ENCODE results near the gene FUT7.

FUT7 gene

GRCh38 chr9:137037483-137037882, 5.6 kb upstream of the FUT7 start:
- no peak for TF ChIP-seq CTCF (IDR thresholded peaks at IDR 0.05)
- H3K36me3 ChIP-seq: peaks cover 45% of the 10 kb centered on the region
- H3K27ac ChIP-seq: no peak overlapping the region
- H3K9me3 ChIP-seq: no peaks in the 10 kb centered on the region
- peaks cover 34% of the 10 kb centered on the region in 2 experiments for H3K4me1 ChIP-seq (ENCODE audit: control insufficient read depth in 1 of 2, insufficient read depth in 1 of 2, low read depth in 1 of 2, low read length in 1 of 2)
- H3K27me3 ChIP-seq: peaks cover 21% of the 10 kb centered on the region
- no peak overlapping the region for H3K4me3 ChIP-seq (ENCODE audit: low read depth in 1 of 2, low read length in 1 of 2)

- Histone ChIP-seq H3K27ac (no peak overlapping the region), H3K4me1 (ENCODE audit: control insufficient read depth in 1 of 2, insufficient read depth in 1 of 2, low read depth in 1 of 2, low read length in 1 of 2) (peaks cover 38% of the 10 kb centered on the region in 2 experiments), H3K36me3 (peaks cover 45% of the 10 kb centered on the region), H3K4me3 (ENCODE audit: low read depth in 1 of 2, low read length in 1 of 2) (no peak overlapping the region), H3K9me3 (no peaks in the 10 kb centered on the region), H3K27me3 (peaks cover 19% of the 10 kb centered on the region)
- TF ChIP-seq CTCF (IDR thresholded peaks at IDR 0.05): no peak
These were observed 5.1 kb upstream of the FUT7 start for GRCh38 chr9:137037035-137037434.

- H3K4me1 ChIP-seq (ENCODE audit: control insufficient read depth in 1 of 2, insufficient read depth in 1 of 2, low read depth in 1 of 2, low read length in 1 of 2): peaks cover 49% of the 10 kb centered on the region in 2 experiments
- peaks cover 50% of the 10 kb centered on the region for H3K36me3 ChIP-seq
- H3K9me3 ChIP-seq: no peaks in the 10 kb centered on the region
- H3K4me3 ChIP-seq (ENCODE audit: low read depth in 1 of 2, low read length in 1 of 2): peak overlapping the region in 1 of 2 experiments; percentile 83
- H3K27ac ChIP-seq: no peak overlapping the region
- peaks cover 8% of the 10 kb centered on the region for H3K27me3 ChIP-seq
- no peak for TF ChIP-seq CTCF (IDR thresholded peaks at IDR 0.05)
These were observed 4.0 kb upstream of the FUT7 start for GRCh38 chr9:137035937-137036336.

GRCh38 chr9:137035507-137035834, 3.6 kb upstream of the FUT7 start:
- H3K36me3 ChIP-seq: peaks cover 54% of the 10 kb centered on the region
- H3K9me3 ChIP-seq: no peaks in the 10 kb centered on the region
- TF ChIP-seq CTCF (IDR thresholded peaks at IDR 0.05): no peak
- H3K27me3 ChIP-seq: peaks cover 4% of the 10 kb centered on the region
- peak overlapping the region; percentile 83 to 86 for H3K4me3 ChIP-seq (ENCODE audit: low read depth in 1 of 2, low read length in 1 of 2)
- peaks cover 50 to 54% of the 10 kb centered on the region in 2 experiments for H3K4me1 ChIP-seq (ENCODE audit: control insufficient read depth in 1 of 2, insufficient read depth in 1 of 2, low read depth in 1 of 2, low read length in 1 of 2)
- peak overlapping the region; percentile 91 for H3K27ac ChIP-seq

- H3K27me3 ChIP-seq: no peaks in the 10 kb centered on the region
- H3K4me1 ChIP-seq (ENCODE audit: control insufficient read depth in 1 of 2, insufficient read depth in 1 of 2, low read depth in 1 of 2, low read length in 1 of 2): peaks cover 50 to 59% of the 10 kb centered on the region in 2 experiments
- H3K9me3 ChIP-seq: no peaks in the 10 kb centered on the region
- peaks cover 54% of the 10 kb centered on the region for H3K36me3 ChIP-seq
- peak overlapping the region; percentile 91 for H3K27ac ChIP-seq
- peak; percentile 93 for TF ChIP-seq CTCF (IDR thresholded peaks at IDR 0.05)
- peak overlapping the region; percentile 83 to 86 for H3K4me3 ChIP-seq (ENCODE audit: low read depth in 1 of 2, low read length in 1 of 2)
These were observed 3.0 kb upstream of the FUT7 start for GRCh38 chr9:137034709-137035506.
